Adrenal gland (tissue), 12 donors: ENCODE results near the gene NBL1. TPM values are rescaled to one million over a fixed set of nuclear protein-coding genes. Genes with fewer than 3 reads are reported as not detected.

ENCODE experiments used
- DNase-seq, 7 donors: peaks; one replicate each; pipeline ENCODE4 v3.0.0-alpha.2; 2019 to 2020
- H3K27ac ChIP-seq, 5 donors: fragments of 200-600 bp; sonication (generic) in 4 of 5; 1 replicate in 3 of 5; 2 replicates in 2 of 5; pipeline versions ENCODE4 v1.5.1 to v1.8.0; 2016 to 2020; ENCODE audit warnings: mild to moderate bottlenecking in 1 of 5
- H3K27me3 ChIP-seq: fragments of 200-600 bp; 2 replicates; pipeline ENCODE4 v1.8.0; 2021
- H3K36me3 ChIP-seq, 2 donors: fragments of 200-600 bp; replicated peaks in 1 of 2; 1 replicate in 1 of 2; 2 replicates in 1 of 2; pipeline versions ENCODE4 v1.5.1 to v1.8.0; 2018 to 2022
- H3K4me1 ChIP-seq, 2 donors: fragments of 200-600 bp; replicated peaks in 1 of 2; 1 replicate in 1 of 2; 2 replicates in 1 of 2; pipeline versions ENCODE4 v1.5.1 to v1.8.0; 2018 to 2021
- H3K4me3 ChIP-seq, 4 donors: fragments of 200-600 bp; sonication (generic) in 3 of 4; one replicate each; pipeline ENCODE4 v1.5.1; 2016 to 2018
- H3K9me3 ChIP-seq, 3 donors: fragments of 200-600 bp; sonication (generic) in 1 of 3; replicated peaks in 1 of 3; 1 replicate in 2 of 3; 2 replicates in 1 of 3; pipeline versions ENCODE4 v1.5.1 to v1.8.0; 2016 to 2021
- POLR2A ChIP-seq, 2 donors: fragments of 450-650 bp; IDR thresholded peaks; one replicate each; pipeline ENCODE4 v1.6.1; 2017; ENCODE audit warnings: antibody characterized with exemption in 2 of 2, mild to moderate bottlenecking in 2 of 2, moderate library complexity in 1 of 2
- WGBS, 4 donors: extraction: QIAGEN DNeasy Blood & Tissue Kit in 2 of 4; methylation state at CpG; one replicate each; pipeline versions ENCODE4 v1.1.5 to v1.1.7; 2013 to 2017; 5-methylcytosine and 5-hydroxymethylcytosine counted together
- intact Hi-C, 2 donors: fragments of 100-400 bp; cut with DNase I; formaldehyde crosslinking; loops; one replicate each; pipeline versions ENCODE4 v1.14.1 to v1.15.0; 2022 to 2023
- polyA plus RNA-seq, 3 donors: library from polyadenylated mRNA; stranded (reverse); fragments of 200-250 nt in 2 of 3; fragments of 350-450 nt in 1 of 3; fragmentation: Illumina TruSeq in 1 of 3; extraction: RNeasy Lipid Tissue Mini Kit (QIAGEN cat#74804) in 1 of 3; gene quantifications; one replicate each; pipeline ENCODE4 v1.2.3, GENCODE V29; 2013 to 2014
- total RNA-seq, 9 donors: library from RNA; depleted of rRNA in 4 of 9; stranded (reverse); fragments of >200 nt in 4 of 9; fragments of 120-200 nt in 1 of 9; fragmentation: NEBNext Ultra II Directional in 1 of 9; extraction: Animal tissue kit (Norgen Biotek cat#: 25700) in 1 of 9; gene quantifications; one replicate each; pipeline versions ENCODE4 v1.1.0 to v1.2.4, GENCODE V29; 2013 to 2023
- TF ChIP-seq, protein P1 (sequence below), 6 experiments: fragments of 450-650 bp in 4 of 6; fragments of 200-600 bp in 2 of 6; sonication (generic) in 1 of 6; IDR thresholded peaks; 1 replicate in 5 of 6; 2 replicates in 1 of 6; pipeline versions ENCODE4 v1.5.1 to v1.8.0; 2016 to 2021; ENCODE audit warnings: antibody characterized with exemption in 6 of 6, mild to moderate bottlenecking in 2 of 6, moderate library complexity in 1 of 6
- donor health status: healthy with polysubstance abuse.
- donor health status: Bipolar disorder and iron deficiency.
- donor health status: DM: yes; HTN: yes; CAD: no.
- donor health status: DM: no; HTN: no; CAD: no.
- donor health status: DM: no; HTN: no; CAD: no.
- donor health status: DM: yes; HTN: yes; CAD: no.

NBL1 gene
- total and polyA plus RNA-seq, 12 donors: 4.2 to 61.0 (median 26.0) TPM

DNA sequence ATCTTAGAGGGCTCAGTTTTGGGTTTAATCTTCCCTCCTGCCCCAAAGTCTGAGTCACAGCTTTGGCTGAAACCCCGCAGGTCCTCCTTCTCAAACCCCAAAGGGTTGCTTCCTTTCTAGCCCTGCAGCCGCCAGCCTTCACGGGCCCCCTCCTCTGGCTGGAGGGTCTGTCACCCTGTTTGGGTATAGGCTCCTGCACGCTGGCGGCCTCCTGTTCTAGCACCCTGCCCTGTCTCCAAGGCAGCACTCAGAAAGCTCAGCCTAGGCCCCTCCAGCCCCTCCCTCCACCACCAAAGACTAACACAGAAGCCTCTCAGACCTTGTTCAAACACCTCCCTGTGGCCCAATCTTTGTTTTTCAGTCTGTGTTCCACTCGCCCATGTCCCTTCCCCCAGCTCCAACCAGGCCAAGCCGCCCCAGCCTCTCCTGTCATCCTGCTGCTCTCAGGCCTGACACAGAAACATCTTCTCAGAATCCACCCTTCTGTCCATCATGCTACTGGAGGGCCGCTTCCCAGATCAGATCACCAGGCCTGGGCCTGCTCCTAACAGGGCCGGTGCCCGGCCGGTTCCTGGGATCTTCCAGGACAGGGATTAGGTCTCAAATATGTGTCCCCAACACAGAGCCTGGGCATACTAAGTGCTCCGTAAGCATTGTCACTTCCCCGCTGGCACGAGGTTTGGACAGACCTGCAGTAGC, 56.1 kb downstream of the NBL1 start:
- H3K4me3 ChIP-seq: no peak overlapping the region
- no peaks in the 10 kb centered on the region for H3K27me3 ChIP-seq
- no peaks in the 10 kb centered on the region for H3K36me3 ChIP-seq
- no peak overlapping the region for H3K27ac ChIP-seq
- WGBS, 4 donors: 93 to 96% (median 95%) methylated on average over 8 to 14 of the region's 14 CpGs
- no peak for TF ChIP-seq POLR2A (IDR thresholded peaks at IDR 0.05)
- TF ChIP-seq, protein P1, sequence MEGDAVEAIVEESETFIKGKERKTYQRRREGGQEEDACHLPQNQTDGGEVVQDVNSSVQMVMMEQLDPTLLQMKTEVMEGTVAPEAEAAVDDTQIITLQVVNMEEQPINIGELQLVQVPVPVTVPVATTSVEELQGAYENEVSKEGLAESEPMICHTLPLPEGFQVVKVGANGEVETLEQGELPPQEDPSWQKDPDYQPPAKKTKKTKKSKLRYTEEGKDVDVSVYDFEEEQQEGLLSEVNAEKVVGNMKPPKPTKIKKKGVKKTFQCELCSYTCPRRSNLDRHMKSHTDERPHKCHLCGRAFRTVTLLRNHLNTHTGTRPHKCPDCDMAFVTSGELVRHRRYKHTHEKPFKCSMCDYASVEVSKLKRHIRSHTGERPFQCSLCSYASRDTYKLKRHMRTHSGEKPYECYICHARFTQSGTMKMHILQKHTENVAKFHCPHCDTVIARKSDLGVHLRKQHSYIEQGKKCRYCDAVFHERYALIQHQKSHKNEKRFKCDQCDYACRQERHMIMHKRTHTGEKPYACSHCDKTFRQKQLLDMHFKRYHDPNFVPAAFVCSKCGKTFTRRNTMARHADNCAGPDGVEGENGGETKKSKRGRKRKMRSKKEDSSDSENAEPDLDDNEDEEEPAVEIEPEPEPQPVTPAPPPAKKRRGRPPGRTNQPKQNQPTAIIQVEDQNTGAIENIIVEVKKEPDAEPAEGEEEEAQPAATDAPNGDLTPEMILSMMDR (IDR thresholded peaks at IDR 0.05): no peak
- peaks cover 0 to 8% of the 10 kb centered on the region in 2 donors for H3K4me1 ChIP-seq
- intact Hi-C loops: loop anchor here in 1 of 2 donors (5.0 kb wide), 1 partner anchor 33 kb away; no protein-coding TSS in a partner anchor
- H3K9me3 ChIP-seq: no peaks in the 10 kb centered on the region
- DNase-seq: no peak

DNA sequence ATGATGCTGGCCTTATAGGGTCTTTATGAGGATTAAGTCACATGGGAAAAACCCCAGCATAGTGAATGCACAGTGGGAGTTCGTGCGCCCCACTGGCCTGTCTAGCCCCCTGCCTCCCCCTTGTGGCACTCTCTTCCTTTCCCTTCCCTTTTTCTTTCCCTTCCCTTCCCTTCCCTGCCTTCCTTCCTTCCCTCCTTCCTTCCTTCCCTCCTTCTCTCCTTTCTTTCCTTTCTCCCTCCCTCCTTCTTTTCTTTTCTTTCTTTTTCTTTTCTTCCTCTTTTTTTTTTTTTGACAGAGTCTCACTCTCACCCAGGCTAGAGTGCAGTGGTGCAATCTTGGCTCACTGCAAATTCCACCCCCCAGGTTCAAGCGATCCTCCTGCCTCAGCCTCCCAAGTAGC, 59.2 kb downstream of the NBL1 start:
- Histone ChIP-seq H3K27ac (no peak overlapping the region), H3K4me3 (no peak overlapping the region), H3K9me3 (no peaks in the 10 kb centered on the region), H3K36me3 (no peaks in the 10 kb centered on the region), H3K27me3 (no peaks in the 10 kb centered on the region), H3K4me1 (peaks cover 0 to 8% of the 10 kb centered on the region in 2 donors)
- no peak for TF ChIP-seq POLR2A (IDR thresholded peaks at IDR 0.05)
- TF ChIP-seq, protein P1 (IDR thresholded peaks at IDR 0.05): no peak
- no peak for DNase-seq
- intact Hi-C loops: loop anchor here in 1 of 2 donors (5.0 kb wide), 1 partner anchor 36 kb away; no protein-coding TSS in a partner anchor
- 87 to 93% (median 92%) methylated on average over 3 of the region's 3 CpGs for WGBS, 4 donors

DNA sequence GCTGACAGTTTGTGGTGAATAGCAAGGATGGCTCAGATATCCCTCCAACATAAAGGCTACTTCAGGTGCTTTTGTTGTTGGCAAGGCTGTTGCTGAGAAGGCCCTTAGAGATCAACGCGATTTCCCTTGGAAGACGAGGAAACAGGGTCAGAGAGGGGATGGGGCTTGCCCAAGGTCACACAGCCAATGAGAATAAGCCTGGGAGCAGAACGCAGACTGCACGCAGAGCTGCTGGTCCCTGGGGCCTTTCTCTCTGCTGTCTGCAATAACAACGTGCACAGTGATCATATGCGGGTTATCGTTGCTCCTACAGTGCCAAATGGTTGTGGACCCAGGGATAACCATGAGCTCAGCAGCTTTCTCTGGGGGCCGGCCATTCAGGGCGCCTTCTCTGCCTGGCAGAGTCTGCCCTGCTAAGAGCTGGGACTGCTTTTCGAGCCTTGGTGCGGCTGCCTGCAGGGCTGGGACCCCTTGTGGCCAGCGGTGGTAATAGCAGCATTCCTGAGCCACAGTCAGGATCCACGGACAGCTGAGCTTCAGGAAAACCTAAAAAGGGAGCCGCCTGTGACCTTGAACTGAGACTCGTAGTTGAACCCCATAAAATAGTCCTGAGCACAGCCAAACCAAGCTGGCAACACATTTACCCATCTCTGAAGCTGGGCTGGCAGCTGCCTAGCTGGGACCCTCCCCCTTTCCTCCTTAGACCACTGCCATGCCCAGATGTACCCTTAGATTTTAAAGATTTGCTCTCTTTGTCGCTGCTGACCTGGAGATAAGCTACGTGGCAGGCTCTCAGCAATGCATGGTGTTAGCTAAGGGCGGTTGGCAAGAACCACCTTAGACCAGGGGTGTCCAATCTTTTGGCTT, 60.4 kb downstream of the NBL1 start:
- H3K36me3 ChIP-seq: no peaks in the 10 kb centered on the region
- peaks cover 0 to 8% of the 10 kb centered on the region in 2 donors for H3K4me1 ChIP-seq
- TF ChIP-seq, protein P1 (IDR thresholded peaks at IDR 0.05): peak; percentile 75 to 94 (median 88)
- TF ChIP-seq POLR2A (IDR thresholded peaks at IDR 0.05): no peak
- WGBS, 4 donors: 17 to 25% (median 20%) methylated on average over 10 to 19 of the region's 19 CpGs
- no peaks in the 10 kb centered on the region for H3K9me3 ChIP-seq
- no peak overlapping the region for H3K27ac ChIP-seq
- H3K4me3 ChIP-seq: no peak overlapping the region
- peak; percentile 71 to 88 (median 80) for DNase-seq
- intact Hi-C loops: loop anchor here (2.0 to 5.0 kb wide), 2 partner anchors 37 to 42 kb away; no protein-coding TSS in a partner anchor
- H3K27me3 ChIP-seq: no peaks in the 10 kb centered on the region

DNA sequence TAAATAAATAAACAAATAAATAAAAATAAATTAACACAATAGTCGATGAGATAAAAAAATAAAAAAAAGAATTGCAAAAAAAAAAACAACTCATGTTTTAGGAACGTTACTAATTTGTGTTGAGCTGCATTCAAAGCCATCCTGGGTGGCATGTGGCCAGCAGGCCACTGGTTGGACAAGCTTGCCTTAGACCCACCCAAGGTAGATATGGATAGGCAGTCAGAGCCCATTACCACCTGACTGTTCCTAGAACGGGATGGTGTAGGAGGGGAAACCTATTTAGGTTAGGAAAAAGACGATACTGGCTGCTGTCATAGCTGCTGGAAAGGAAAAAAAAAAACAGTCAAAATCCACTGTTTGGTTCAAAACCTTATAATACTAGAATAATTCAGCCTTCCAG, 61.4 kb downstream of the NBL1 start:
- 80 to 93% (median 88%) methylated on average over 4 of the region's 4 CpGs for WGBS, 4 donors
- intact Hi-C loops: loop anchor here in 1 of 2 donors (2.0 kb wide), 1 partner anchor 43 kb away; no protein-coding TSS in a partner anchor
- no peaks in the 10 kb centered on the region for H3K27me3 ChIP-seq

More for the DNA sequence above, 61.4 kb downstream of the NBL1 start:
- no peak overlapping the region for H3K27ac ChIP-seq
- no peaks in the 10 kb centered on the region for H3K9me3 ChIP-seq
- peaks cover 0 to 8% of the 10 kb centered on the region in 2 donors for H3K4me1 ChIP-seq
- no peak overlapping the region for H3K4me3 ChIP-seq
- no peak for DNase-seq
- TF ChIP-seq POLR2A (IDR thresholded peaks at IDR 0.05): no peak
- TF ChIP-seq, protein P1 (IDR thresholded peaks at IDR 0.05): no peak
- H3K36me3 ChIP-seq: no peaks in the 10 kb centered on the region
